ENCODE measurements around the gene HOXB5. TPM values are rescaled to one million over a fixed set of nuclear protein-coding genes. Genes with fewer than 3 reads are reported as not detected.

Gene HOXB5
- polyA plus RNA-seq, 1 experiment: not detected

- ChIA-PET CTCF (interaction anchor here (0.6 to 1.9 kb wide), 7 partner anchors 9 to 384 kb away, joined by 3 to 9 read pairs (median 4); no protein-coding TSS in a partner anchor), POLR2A (no interaction called here)
- no peak for DNase-seq (ENCODE audit: low read depth)
- H3K27me3 ChIP-seq (ENCODE audit: control insufficient read depth, insufficient read depth, low read length): peaks cover 95% of the 10 kb centered on the region
- TF ChIP-seq CTCF (IDR thresholded peaks at IDR 0.05; ENCODE audit: insufficient read depth, low read depth, low read length): no peak
- no peak overlapping the region for H3K4me3 ChIP-seq (ENCODE audit: low read depth, low read length)
- H3K36me3 ChIP-seq (ENCODE audit: control insufficient read depth, insufficient read depth, low read length): no peaks in the 10 kb centered on the region
Observed at GRCh38 chr17:48600244-48601098, 6.9 kb upstream of the HOXB5 start.

GRCh38 chr17:48599354-48599753, 5.8 kb upstream of the HOXB5 start:
- DNase-seq (ENCODE audit: low read depth): no peak
- no peak for TF ChIP-seq CTCF (IDR thresholded peaks at IDR 0.05; ENCODE audit: insufficient read depth, low read depth, low read length)
- Histone ChIP-seq H3K4me3 (ENCODE audit: low read depth, low read length) (no peak overlapping the region), H3K27me3 (ENCODE audit: control insufficient read depth, insufficient read depth, low read length) (peaks cover 95% of the 10 kb centered on the region), H3K36me3 (ENCODE audit: control insufficient read depth, insufficient read depth, low read length) (no peaks in the 10 kb centered on the region)
- CTCF ChIA-PET: no interaction called here
- POLR2A ChIA-PET: no interaction called here

GRCh38 chr17:48598736-48599135, 5.2 kb upstream of the HOXB5 start:
- DNase-seq (ENCODE audit: low read depth): no peak
- H3K36me3 ChIP-seq (ENCODE audit: control insufficient read depth, insufficient read depth, low read length): no peaks in the 10 kb centered on the region
- POLR2A ChIA-PET: no interaction called here
- no peak for TF ChIP-seq CTCF (IDR thresholded peaks at IDR 0.05; ENCODE audit: insufficient read depth, low read depth, low read length)
- H3K27me3 ChIP-seq (ENCODE audit: control insufficient read depth, insufficient read depth, low read length): peaks cover 94% of the 10 kb centered on the region
- no peak overlapping the region for H3K4me3 ChIP-seq (ENCODE audit: low read depth, low read length)
- CTCF ChIA-PET: no interaction called here

- Histone ChIP-seq H3K27me3 (ENCODE audit: control insufficient read depth, insufficient read depth, low read length) (peaks cover 92% of the 10 kb centered on the region), H3K36me3 (ENCODE audit: control insufficient read depth, insufficient read depth, low read length) (no peaks in the 10 kb centered on the region), H3K4me3 (ENCODE audit: low read depth, low read length) (no peak overlapping the region)
- DNase-seq (ENCODE audit: low read depth): no peak
- ChIA-PET CTCF (no interaction called here), POLR2A (no interaction called here)
- no peak for TF ChIP-seq CTCF (IDR thresholded peaks at IDR 0.05; ENCODE audit: insufficient read depth, low read depth, low read length)
Observed at GRCh38 chr17:48597778-48598631, 4.4 kb upstream of the HOXB5 start.

GRCh38 chr17:48597528-48597777, 3.9 kb upstream of the HOXB5 start:
- no peaks in the 10 kb centered on the region for H3K36me3 ChIP-seq (ENCODE audit: control insufficient read depth, insufficient read depth, low read length)
- no peak for DNase-seq (ENCODE audit: low read depth)
- POLR2A ChIA-PET: no interaction called here
- CTCF ChIA-PET: no interaction called here
- H3K4me3 ChIP-seq (ENCODE audit: low read depth, low read length): no peak overlapping the region
- TF ChIP-seq CTCF (IDR thresholded peaks at IDR 0.05; ENCODE audit: insufficient read depth, low read depth, low read length): no peak
- H3K27me3 ChIP-seq (ENCODE audit: control insufficient read depth, insufficient read depth, low read length): peaks cover 91% of the 10 kb centered on the region
